ENCODE measurements around the gene OTOG. TPM values are rescaled to one million over a fixed set of nuclear protein-coding genes. Genes with fewer than 3 reads are reported as not detected.

OTOG gene
- total and polyA plus RNA-seq, 2 donors (not counting 1 experiment from before 2014, with no cell fraction given): not detected

DNA sequence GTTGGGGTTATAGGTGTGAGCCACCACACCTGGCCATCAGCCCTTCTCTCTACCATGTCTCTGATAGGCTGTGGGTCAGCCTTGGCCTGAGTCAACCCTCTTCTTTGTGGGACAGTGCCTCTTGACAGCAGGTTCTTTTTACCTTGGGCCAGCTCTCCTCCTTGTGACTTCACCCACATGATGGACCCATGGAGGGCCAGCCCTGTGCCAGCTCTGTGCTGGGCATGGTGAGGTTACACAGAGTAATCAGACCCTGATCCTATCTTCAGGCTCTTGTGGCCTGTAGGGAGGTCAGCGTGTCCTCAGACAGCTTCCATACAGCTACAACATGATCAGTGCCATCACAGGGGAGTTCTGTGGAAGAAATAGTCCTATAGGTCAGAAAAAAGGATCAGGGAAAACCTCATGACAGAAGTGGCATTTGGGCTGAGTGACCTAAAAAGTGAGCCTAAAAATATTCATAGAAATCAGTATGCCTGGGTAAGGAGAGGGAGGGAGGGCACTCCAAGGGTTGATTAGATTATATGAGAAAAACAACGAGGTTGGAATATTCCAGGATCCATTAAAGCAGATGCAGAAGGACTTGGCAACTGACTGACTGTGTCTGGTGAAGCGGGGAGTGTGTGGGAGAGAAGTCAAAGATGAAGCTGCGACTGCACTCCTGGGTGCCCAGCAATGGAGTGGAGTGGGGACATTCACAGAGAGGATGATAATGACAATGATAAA, 17.1 kb downstream of the OTOG start:
- WGBS (ENCODE audit: insufficient coverage): 88% methylated on average over 2 of the region's 4 CpGs
- Histone ChIP-seq H3K79me2 (ENCODE audit: control insufficient read depth, insufficient read depth, low read length) (no peaks in the 10 kb centered on the region), H3K4me1 (ENCODE audit: control insufficient read depth in 2 of 2, insufficient read depth in 2 of 2, low read length in 2 of 2) (no peaks in the 10 kb centered on the region), H3K4me2 (replicated peaks; ENCODE audit: low read depth, low read length, poor library complexity, severe bottlenecking) (no peak overlapping the region), H3K27me3 (replicated peaks in 1 of 4; ENCODE audit: control extremely low read depth in 1 of 4, control insufficient read depth in 3 of 4, insufficient read depth in 4 of 4, low read length in 3 of 4) (no peaks in the 10 kb centered on the region), H3K4me3 (ENCODE audit: control extremely low read depth in 1 of 5, extremely low read depth in 1 of 5, insufficient read depth in 1 of 5, low read depth in 2 of 5, low read length in 4 of 5) (no peak overlapping the region), H3K36me3 (replicated peaks in 1 of 2; ENCODE audit: control extremely low read depth in 1 of 2, control insufficient read depth in 1 of 2, extremely low read depth in 1 of 2, insufficient read depth in 2 of 2, low read length in 1 of 2) (no peaks in the 10 kb centered on the region), H3K9ac (ENCODE audit: low read length) (no peak overlapping the region), H2AFZ (ENCODE audit: insufficient read depth, low read depth, low read length, poor library complexity, severe bottlenecking) (no peak overlapping the region), H3K9me3 (ENCODE audit: control extremely low read depth in 1 of 3, control insufficient read depth in 2 of 3, insufficient read depth in 1 of 3, low read length in 2 of 3) (no peaks in the 10 kb centered on the region), H3K27ac (ENCODE audit: low read length in 2 of 2) (no peak overlapping the region), H4K20me1 (ENCODE audit: control insufficient read depth, insufficient read depth, low read length, poor library complexity, severe bottlenecking) (no peaks in the 10 kb centered on the region)
- intact Hi-C loops (cut with micrococcal nuclease): loop anchor here (10.0 kb wide), 1 partner anchor 61 kb away; no protein-coding TSS in a partner anchor
- no peak for TF ChIP-seq EZH2 (IDR thresholded peaks at IDR 0.05; ENCODE audit: borderline replicate concordance, insufficient read depth, low read depth, low read length, poor library complexity, severe bottlenecking)
- TF ChIP-seq CTCF (IDR thresholded peaks at IDR 0.05): no peak
- Mint-ChIP-seq H3K9me3 (ENCODE audit: insufficient read depth) (no peaks in the 10 kb centered on the region), H3K27ac (no peak overlapping the region), H3K27me3 (no peaks in the 10 kb centered on the region), H3K4me1 (no peaks in the 10 kb centered on the region), H3K4me3 (no peak overlapping the region)
- DNase-seq (no peak), ATAC-seq (ENCODE audit: low read depth) (no peak)
- CTCF ChIA-PET: no interaction called here
- POLR2A ChIA-PET: no interaction called here

- Mint-ChIP-seq H3K27ac (no peak overlapping the region), H3K4me3 (no peak overlapping the region), H3K27me3 (no peaks in the 10 kb centered on the region), H3K4me1 (no peaks in the 10 kb centered on the region), H3K9me3 (ENCODE audit: insufficient read depth) (no peaks in the 10 kb centered on the region)
- no peaks in the 10 kb centered on the region for H3K4me1 ChIP-seq (ENCODE audit: control insufficient read depth in 2 of 2, insufficient read depth in 2 of 2, low read length in 2 of 2)
- no peaks in the 10 kb centered on the region for H3K27me3 ChIP-seq (replicated peaks in 1 of 4; ENCODE audit: control extremely low read depth in 1 of 4, control insufficient read depth in 3 of 4, insufficient read depth in 4 of 4, low read length in 3 of 4)
- H3K36me3 ChIP-seq (replicated peaks in 1 of 2; ENCODE audit: control extremely low read depth in 1 of 2, control insufficient read depth in 1 of 2, extremely low read depth in 1 of 2, insufficient read depth in 2 of 2, low read length in 1 of 2): no peaks in the 10 kb centered on the region
- no peak overlapping the region for H3K4me3 ChIP-seq (ENCODE audit: control extremely low read depth in 1 of 5, extremely low read depth in 1 of 5, insufficient read depth in 1 of 5, low read depth in 2 of 5, low read length in 4 of 5)
- no peaks in the 10 kb centered on the region for H3K79me2 ChIP-seq (ENCODE audit: control insufficient read depth, insufficient read depth, low read length)
- H4K20me1 ChIP-seq (ENCODE audit: control insufficient read depth, insufficient read depth, low read length, poor library complexity, severe bottlenecking): no peaks in the 10 kb centered on the region
- no peak overlapping the region for H2AFZ ChIP-seq (ENCODE audit: insufficient read depth, low read depth, low read length, poor library complexity, severe bottlenecking)
- H3K9ac ChIP-seq (ENCODE audit: low read length): no peak overlapping the region
- H3K9me3 ChIP-seq (ENCODE audit: control extremely low read depth in 1 of 3, control insufficient read depth in 2 of 3, insufficient read depth in 1 of 3, low read length in 2 of 3): no peaks in the 10 kb centered on the region
- no peak overlapping the region for H3K27ac ChIP-seq (ENCODE audit: low read length in 2 of 2)
- no peak overlapping the region for H3K4me2 ChIP-seq (replicated peaks; ENCODE audit: low read depth, low read length, poor library complexity, severe bottlenecking)
- DNase-seq (no peak), ATAC-seq (ENCODE audit: low read depth) (no peak)
- TF ChIP-seq CTCF (IDR thresholded peaks at IDR 0.05) (no peak), EZH2 (IDR thresholded peaks at IDR 0.05; ENCODE audit: borderline replicate concordance, insufficient read depth, low read depth, low read length, poor library complexity, severe bottlenecking) (no peak)
- WGBS (ENCODE audit: insufficient coverage): no CpG with 5 or more reads among the region's 2 CpGs
- ChIA-PET CTCF (no interaction called here), POLR2A (no interaction called here)
- intact Hi-C loops (cut with micrococcal nuclease): loop anchor here (10.0 kb wide), 1 partner anchor 60 kb away; no protein-coding TSS in a partner anchor
Observed at GRCh38 chr11:17564687-17565042, 17.6 kb downstream of the OTOG start.
